ENCODE data around the gene BMAL1.

Gene BMAL1

DNA sequence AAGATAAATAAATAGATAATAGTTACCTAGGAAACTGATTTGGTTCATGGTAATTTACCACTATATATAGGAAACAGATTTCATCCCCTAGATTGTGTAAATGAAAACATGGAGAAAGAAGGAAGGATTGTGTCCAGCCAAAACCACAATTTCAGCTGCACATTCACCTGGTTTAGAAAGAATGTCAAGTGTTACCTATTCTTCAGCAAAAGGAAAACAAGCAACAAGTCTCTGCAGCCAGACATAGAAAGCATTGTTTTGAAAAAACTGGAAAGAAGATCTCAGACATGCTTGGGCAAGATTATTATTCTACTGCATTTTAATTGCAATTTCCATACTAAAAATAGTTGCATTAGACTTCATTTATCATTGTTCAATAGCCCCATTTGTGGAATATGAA, 8.8 kb upstream of the BMAL1 start:
- no peaks in the 10 kb centered on the region for H3K36me3 ChIP-seq (ENCODE audit: control insufficient read depth, insufficient read depth, low read length)
- no peak overlapping the region for H3K4me3 ChIP-seq (ENCODE audit: low read length)
- H3K9ac ChIP-seq (ENCODE audit: low read length), result no peak overlapping the region
- no peaks in the 10 kb centered on the region for H3K27me3 ChIP-seq (ENCODE audit: control insufficient read depth, insufficient read depth, low read length)
- no peaks in the 10 kb centered on the region for H3K4me1 ChIP-seq (ENCODE audit: control insufficient read depth, insufficient read depth, low read length)
- H3K9me3 ChIP-seq (ENCODE audit: control insufficient read depth, low read length), result no peaks in the 10 kb centered on the region

- no peak overlapping the region for H3K4me3 ChIP-seq (ENCODE audit: low read length)
- peaks cover 6% of the 10 kb centered on the region for H3K27me3 ChIP-seq (ENCODE audit: control insufficient read depth, insufficient read depth, low read length)
- H3K9me3 ChIP-seq (ENCODE audit: control insufficient read depth, low read length), result no peaks in the 10 kb centered on the region
- H3K36me3 ChIP-seq (ENCODE audit: control insufficient read depth, insufficient read depth, low read length), result no peaks in the 10 kb centered on the region
- H3K9ac ChIP-seq (ENCODE audit: low read length), result no peak overlapping the region
- H3K4me1 ChIP-seq (ENCODE audit: control insufficient read depth, insufficient read depth, low read length), result no peaks in the 10 kb centered on the region
These were observed 7.8 kb upstream of the BMAL1 start for GRCh38 chr11:13269775-13270174.

GRCh38 chr11:13271060-13271693, 6.4 kb upstream of the BMAL1 start:
- Histone ChIP-seq H3K9me3 (ENCODE audit: control insufficient read depth, low read length) (no peaks in the 10 kb centered on the region), H3K36me3 (ENCODE audit: control insufficient read depth, insufficient read depth, low read length) (no peaks in the 10 kb centered on the region), H3K9ac (ENCODE audit: low read length) (no peak overlapping the region), H3K4me3 (ENCODE audit: low read length) (no peak overlapping the region), H3K4me1 (ENCODE audit: control insufficient read depth, insufficient read depth, low read length) (no peaks in the 10 kb centered on the region), H3K27me3 (ENCODE audit: control insufficient read depth, insufficient read depth, low read length) (peaks cover 9% of the 10 kb centered on the region)

DNA sequence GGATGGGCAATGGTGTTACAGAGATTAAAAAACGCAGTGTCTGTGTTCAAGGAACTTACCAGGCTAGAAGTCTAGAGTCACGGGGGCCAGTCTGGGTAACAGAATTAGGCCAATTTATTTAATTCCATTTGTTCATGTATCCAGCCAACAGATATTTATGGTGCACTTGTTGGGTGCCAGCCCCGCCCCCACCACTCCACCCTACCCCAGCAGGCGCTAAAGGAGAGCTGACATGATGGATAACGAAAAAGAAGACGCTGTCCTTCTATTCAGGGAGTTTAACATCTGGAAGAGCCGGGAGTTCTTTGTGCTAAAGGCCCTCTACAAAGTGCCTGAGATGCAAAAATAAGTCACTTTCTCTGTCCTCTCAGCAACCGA, 1.1 kb upstream of the BMAL1 start:
- Histone ChIP-seq H3K36me3 (ENCODE audit: control insufficient read depth, insufficient read depth, low read length) (no peaks in the 10 kb centered on the region), H3K4me1 (ENCODE audit: control insufficient read depth, insufficient read depth, low read length) (peaks cover 17% of the 10 kb centered on the region), H3K4me3 (ENCODE audit: low read length) (peak overlapping the region; percentile 83), H3K9me3 (ENCODE audit: control insufficient read depth, low read length) (no peaks in the 10 kb centered on the region), H3K27me3 (ENCODE audit: control insufficient read depth, insufficient read depth, low read length) (peaks cover 9% of the 10 kb centered on the region), H3K9ac (ENCODE audit: low read length) (peak overlapping the region; percentile 80)

- Histone ChIP-seq H3K27me3 (ENCODE audit: control insufficient read depth, insufficient read depth, low read length) (peaks cover 9% of the 10 kb centered on the region), H3K4me1 (ENCODE audit: control insufficient read depth, insufficient read depth, low read length) (peaks cover 17% of the 10 kb centered on the region), H3K36me3 (ENCODE audit: control insufficient read depth, insufficient read depth, low read length) (no peaks in the 10 kb centered on the region), H3K4me3 (ENCODE audit: low read length) (peak overlapping the region; percentile 83), H3K9ac (ENCODE audit: low read length) (peak overlapping the region; percentile 80), H3K9me3 (ENCODE audit: control insufficient read depth, low read length) (no peaks in the 10 kb centered on the region)
These were observed 490 bp upstream of the BMAL1 start for GRCh38 chr11:13276832-13277767.

- Histone ChIP-seq H3K9me3 (ENCODE audit: control insufficient read depth, low read length) (no peaks in the 10 kb centered on the region), H3K36me3 (ENCODE audit: control insufficient read depth, insufficient read depth, low read length) (no peaks in the 10 kb centered on the region), H3K4me3 (ENCODE audit: low read length) (peak overlapping the region; percentile 48), H3K27me3 (ENCODE audit: control insufficient read depth, insufficient read depth, low read length) (peaks cover 9% of the 10 kb centered on the region), H3K4me1 (ENCODE audit: control insufficient read depth, insufficient read depth, low read length) (peaks cover 17% of the 10 kb centered on the region), H3K9ac (ENCODE audit: low read length) (peak overlapping the region; percentile 67)
These were observed 1.3 kb downstream of the BMAL1 start for GRCh38 chr11:13278609-13279486.

- Histone ChIP-seq H3K4me3 (ENCODE audit: low read length) (no peak overlapping the region), H3K36me3 (ENCODE audit: control insufficient read depth, insufficient read depth, low read length) (no peaks in the 10 kb centered on the region), H3K4me1 (ENCODE audit: control insufficient read depth, insufficient read depth, low read length) (peaks cover 17% of the 10 kb centered on the region), H3K27me3 (ENCODE audit: control insufficient read depth, insufficient read depth, low read length) (peaks cover 6% of the 10 kb centered on the region), H3K9me3 (ENCODE audit: control insufficient read depth, low read length) (no peaks in the 10 kb centered on the region), H3K9ac (ENCODE audit: low read length) (no peak overlapping the region)
These were observed 1.9 kb downstream of the BMAL1 start for GRCh38 chr11:13279487-13279834.

DNA sequence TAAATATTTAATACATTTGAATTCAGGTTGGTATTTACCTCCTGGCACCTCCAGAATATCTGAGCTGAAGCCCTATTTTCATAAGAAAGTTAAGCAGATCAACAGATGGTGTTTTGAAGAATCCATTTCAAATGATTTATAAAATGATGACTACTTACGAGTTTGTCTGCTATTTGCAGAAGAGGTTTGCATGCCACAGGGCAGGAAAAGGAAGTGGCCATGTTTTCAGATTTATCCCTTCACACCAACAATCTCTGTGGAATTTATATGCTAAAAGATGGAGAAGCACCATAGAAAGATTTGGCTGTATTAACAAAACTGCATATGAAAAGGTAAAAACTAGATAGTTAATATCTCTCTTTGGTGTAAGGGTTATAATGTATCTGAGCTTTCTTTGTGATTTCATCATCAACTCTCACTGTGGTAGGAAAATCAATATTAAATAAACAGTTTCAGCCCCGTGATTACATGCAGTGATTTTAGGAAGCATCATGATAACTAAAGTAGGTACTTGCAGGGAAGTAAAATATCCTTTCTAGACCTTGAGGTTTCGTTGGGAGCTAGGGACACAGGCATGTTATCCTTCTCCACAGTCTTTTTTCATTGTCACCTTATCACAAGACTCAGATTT, 2.6 kb downstream of the BMAL1 start:
- Histone ChIP-seq H3K4me3 (ENCODE audit: low read length) (no peak overlapping the region), H3K4me1 (ENCODE audit: control insufficient read depth, insufficient read depth, low read length) (peaks cover 17% of the 10 kb centered on the region), H3K9me3 (ENCODE audit: control insufficient read depth, low read length) (no peaks in the 10 kb centered on the region), H3K36me3 (ENCODE audit: control insufficient read depth, insufficient read depth, low read length) (no peaks in the 10 kb centered on the region), H3K9ac (ENCODE audit: low read length) (no peak overlapping the region), H3K27me3 (ENCODE audit: control insufficient read depth, insufficient read depth, low read length) (no peaks in the 10 kb centered on the region)

DNA sequence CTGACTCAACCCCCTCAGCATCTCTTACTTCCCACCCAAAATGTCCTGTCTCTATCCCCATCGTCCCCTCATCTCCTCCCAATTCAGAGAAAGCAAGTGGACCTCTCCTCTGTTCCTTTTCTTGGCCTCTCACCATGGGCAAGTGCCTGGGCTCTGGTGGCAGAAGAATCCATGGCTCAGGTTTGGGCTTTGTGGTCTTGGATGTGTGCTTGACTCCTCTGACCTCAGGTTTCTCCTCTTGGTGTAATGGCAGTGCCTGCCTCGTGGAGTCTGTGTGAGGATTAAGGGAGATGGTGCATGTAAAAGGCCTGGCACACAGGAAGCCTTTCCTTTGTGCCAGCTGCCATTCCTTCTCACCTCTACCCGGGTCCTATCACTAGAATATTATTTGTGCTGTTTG, 3.2 kb downstream of the BMAL1 start:
- H3K4me3 ChIP-seq (ENCODE audit: low read length), result no peak overlapping the region
- no peaks in the 10 kb centered on the region for H3K36me3 ChIP-seq (ENCODE audit: control insufficient read depth, insufficient read depth, low read length)
- H3K9ac ChIP-seq (ENCODE audit: low read length), result no peak overlapping the region
- H3K9me3 ChIP-seq (ENCODE audit: control insufficient read depth, low read length), result no peaks in the 10 kb centered on the region
- no peaks in the 10 kb centered on the region for H3K27me3 ChIP-seq (ENCODE audit: control insufficient read depth, insufficient read depth, low read length)
- H3K4me1 ChIP-seq (ENCODE audit: control insufficient read depth, insufficient read depth, low read length), result peaks cover 17% of the 10 kb centered on the region

DNA sequence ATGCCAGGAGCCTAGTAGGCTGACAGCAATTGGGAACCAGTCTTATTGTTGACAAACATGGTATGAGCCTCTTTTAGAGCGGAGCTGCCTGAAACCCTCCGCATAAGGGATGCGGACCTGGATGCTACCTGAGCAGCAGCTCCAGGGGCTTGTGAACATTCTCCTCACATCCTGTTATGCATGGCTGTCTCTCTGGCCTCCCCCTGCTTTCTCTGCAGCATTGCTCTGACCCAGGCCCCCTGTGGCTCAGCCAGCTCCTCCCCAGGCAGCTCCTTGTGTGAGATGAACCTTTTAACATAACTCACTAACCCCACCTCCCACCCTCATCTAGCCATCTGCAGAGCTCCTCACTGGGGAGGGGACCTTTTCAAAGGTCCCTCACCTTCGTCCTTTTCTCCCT, 6.0 kb downstream of the BMAL1 start:
- H3K36me3 ChIP-seq (ENCODE audit: control insufficient read depth, insufficient read depth, low read length), result no peaks in the 10 kb centered on the region
- H3K4me3 ChIP-seq (ENCODE audit: low read length), result no peak overlapping the region
- H3K9ac ChIP-seq (ENCODE audit: low read length), result no peak overlapping the region
- no peaks in the 10 kb centered on the region for H3K9me3 ChIP-seq (ENCODE audit: control insufficient read depth, low read length)
- no peaks in the 10 kb centered on the region for H3K27me3 ChIP-seq (ENCODE audit: control insufficient read depth, insufficient read depth, low read length)
- H3K4me1 ChIP-seq (ENCODE audit: control insufficient read depth, insufficient read depth, low read length), result peaks cover 18% of the 10 kb centered on the region

DNA sequence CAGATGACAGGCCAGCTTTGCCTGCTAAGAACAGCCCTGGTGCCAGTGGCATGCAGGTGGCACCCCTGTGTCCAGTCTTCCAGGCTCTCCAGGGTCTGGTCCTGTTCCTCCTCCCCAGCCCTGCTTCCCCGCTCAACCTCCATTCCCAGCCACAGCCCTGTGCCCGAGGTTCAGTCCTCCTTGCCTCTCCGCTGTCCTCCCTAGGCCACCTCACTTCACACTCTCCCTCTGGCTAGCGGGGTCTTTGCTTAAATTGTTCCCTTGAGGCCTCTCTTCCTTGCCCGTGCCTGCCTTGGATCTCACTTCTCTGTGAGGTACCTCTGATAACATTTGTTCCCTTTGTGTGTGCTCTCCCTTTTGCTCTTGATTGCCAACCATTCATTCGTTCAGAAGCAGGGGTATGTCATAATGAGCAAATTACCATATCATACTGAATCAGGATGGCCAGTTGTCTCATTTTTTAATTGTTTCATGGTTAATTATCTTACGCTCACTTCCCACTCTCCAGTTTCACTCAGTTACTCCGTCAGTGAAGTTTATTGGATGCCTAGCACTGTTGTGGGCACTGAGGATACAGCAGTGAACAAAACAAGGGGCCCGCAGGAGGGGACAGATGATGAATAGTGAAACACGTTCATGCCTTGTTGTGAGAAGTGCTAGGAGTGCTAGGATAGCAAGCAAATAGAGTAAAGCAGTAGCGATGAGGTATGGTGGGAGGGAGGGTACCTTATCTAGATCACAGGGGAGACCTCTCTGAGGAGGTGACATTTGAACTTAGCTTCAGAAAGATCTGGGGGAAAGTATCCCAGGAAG, 7.4 kb downstream of the BMAL1 start:
- no peaks in the 10 kb centered on the region for H3K27me3 ChIP-seq (ENCODE audit: control insufficient read depth, insufficient read depth, low read length)
- no peaks in the 10 kb centered on the region for H3K9me3 ChIP-seq (ENCODE audit: control insufficient read depth, low read length)
- H3K4me1 ChIP-seq (ENCODE audit: control insufficient read depth, insufficient read depth, low read length), result peaks cover 24% of the 10 kb centered on the region
- no peak overlapping the region for H3K4me3 ChIP-seq (ENCODE audit: low read length)
- no peak overlapping the region for H3K9ac ChIP-seq (ENCODE audit: low read length)
- H3K36me3 ChIP-seq (ENCODE audit: control insufficient read depth, insufficient read depth, low read length), result no peaks in the 10 kb centered on the region

Measured in mucosa of stomach (tissue), 1 donor.